Measurements from ENCODE around the gene MAP1LC3A. TPM values are rescaled to one million over a fixed set of nuclear protein-coding genes. Genes with fewer than 3 reads are reported as not detected.
A peak's percentile ranks its signal among the peaks of the same experiment; 100 is the strongest.

MAP1LC3A gene
- total RNA-seq, 2 experiments from 2014 or later = 1.6 to 1.7 TPM

DNA sequence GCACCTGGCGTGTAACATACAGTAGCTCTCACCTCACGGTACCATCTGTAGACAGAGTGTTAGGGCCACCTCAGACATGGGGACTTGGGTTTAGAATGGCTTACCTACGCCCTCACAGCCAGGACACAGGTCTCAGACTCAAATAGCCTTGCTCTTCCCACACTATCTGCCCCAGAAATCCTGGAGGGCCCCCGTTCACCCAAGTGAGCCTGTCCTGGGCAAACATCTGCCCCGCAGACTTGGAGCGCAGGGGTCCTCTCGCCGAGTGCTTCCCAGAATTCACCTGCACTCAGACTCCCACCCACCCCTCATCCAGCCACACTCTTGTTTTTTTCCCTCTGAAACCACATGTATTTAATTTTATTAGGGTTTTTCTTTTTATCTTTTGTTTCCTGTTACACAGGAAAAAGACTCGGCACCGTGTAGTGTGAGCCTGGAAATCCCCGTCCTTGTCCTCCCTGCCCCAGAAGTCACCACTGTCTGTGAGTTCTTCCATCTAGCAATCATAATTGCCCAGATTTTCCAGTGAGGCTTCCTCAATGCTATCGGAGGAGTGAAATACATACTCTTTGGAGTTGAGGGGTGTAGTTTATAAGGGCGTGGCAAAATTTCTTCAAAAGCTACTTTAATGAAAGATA is 17.1 kb upstream of the MAP1LC3A start:
- Mint-ChIP-seq H3K4me3 (no peak overlapping the region), H3K27me3 (ENCODE audit: low read depth) (no peaks in the 10 kb centered on the region), H3K9me3 (no peaks in the 10 kb centered on the region), H3K4me1 (ENCODE audit: low read depth) (peaks cover 22% of the 10 kb centered on the region), H3K27ac (peak overlapping the region; percentile 73), H3K36me3 (ENCODE audit: low read depth) (peaks cover 14% of the 10 kb centered on the region)
- DNase-seq = peak; percentile 46
- CTCF ChIA-PET = interaction anchor here (0.5 to 1.1 kb wide), 3 partner anchors 228 to 1387 kb away, joined by 3 to 6 read pairs (median 3); no protein-coding TSS in a partner anchor
- intact Hi-C loops (cut with micrococcal nuclease) = loop anchor here (5.0 kb wide), 1 partner anchor 281 kb away; no protein-coding TSS in a partner anchor

DNA sequence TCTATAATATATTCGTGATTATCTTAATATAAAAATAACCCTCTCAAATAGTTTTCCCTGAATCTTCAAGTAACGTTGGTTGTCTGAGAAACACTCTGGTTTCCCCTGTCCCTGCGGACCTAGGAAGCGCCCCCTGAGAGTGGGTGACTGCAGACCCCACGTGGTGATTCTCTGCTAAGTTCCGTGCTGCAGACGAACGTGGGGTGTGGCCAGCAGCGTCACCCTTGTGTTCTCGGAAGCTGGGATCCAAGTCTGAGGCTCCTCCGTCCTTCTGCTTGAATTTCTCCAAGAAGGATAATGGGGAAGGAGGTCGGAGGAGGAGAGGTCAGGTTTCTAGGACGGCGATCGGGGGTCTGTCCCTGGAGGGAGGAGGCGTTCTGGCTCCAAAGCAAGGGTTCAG is 16.6 kb upstream of the MAP1LC3A start:
- peaks cover 22% of the 10 kb centered on the region for H3K4me1 Mint-ChIP-seq (ENCODE audit: low read depth)
- peak overlapping the region; percentile 73 for H3K27ac Mint-ChIP-seq
- CTCF ChIA-PET = interaction anchor here (0.6 kb wide), 1 partner anchor 139 kb away, joined by 5 read pairs; no protein-coding TSS in a partner anchor
- H3K27me3 Mint-ChIP-seq (ENCODE audit: low read depth) = no peaks in the 10 kb centered on the region
- H3K36me3 Mint-ChIP-seq (ENCODE audit: low read depth) = peaks cover 13% of the 10 kb centered on the region
- intact Hi-C loops (cut with micrococcal nuclease) = loop anchor here (5.0 kb wide), 1 partner anchor 280 kb away; no protein-coding TSS in a partner anchor
- no peak for DNase-seq
- no peak overlapping the region for H3K4me3 Mint-ChIP-seq
- H3K9me3 Mint-ChIP-seq = no peaks in the 10 kb centered on the region

DNA sequence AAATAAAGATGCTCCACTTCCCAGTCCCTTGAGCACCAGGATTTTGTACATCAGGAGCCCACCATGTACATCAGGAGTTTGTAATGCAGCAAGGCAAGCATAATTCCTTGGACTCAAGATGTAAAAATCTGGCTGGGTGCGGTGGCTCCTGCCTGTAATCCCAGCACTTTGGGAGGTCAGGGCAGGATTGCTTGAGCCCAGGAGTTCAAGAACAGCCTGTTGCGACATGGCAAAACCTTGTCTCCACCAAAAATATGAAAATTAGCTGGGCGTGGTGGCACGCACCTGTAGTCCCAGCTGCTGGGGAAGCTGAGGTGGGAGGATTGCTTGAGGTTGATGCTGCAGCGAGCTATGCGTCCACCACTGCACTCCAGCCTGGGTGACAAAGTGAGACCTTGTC is 16.1 kb upstream of the MAP1LC3A start:
- H3K27ac Mint-ChIP-seq = no peak overlapping the region
- intact Hi-C loops (cut with micrococcal nuclease) = loop anchor here (5.0 kb wide), 1 partner anchor 280 kb away; no protein-coding TSS in a partner anchor
- no peak overlapping the region for H3K4me3 Mint-ChIP-seq
- CTCF ChIA-PET = interaction anchor here (0.6 to 0.9 kb wide), 2 partner anchors 140 to 163 kb away, joined by 3 to 5 read pairs; no protein-coding TSS in a partner anchor
- H3K36me3 Mint-ChIP-seq (ENCODE audit: low read depth) = peaks cover 11% of the 10 kb centered on the region
- no peaks in the 10 kb centered on the region for H3K27me3 Mint-ChIP-seq (ENCODE audit: low read depth)
- DNase-seq = no peak
- peaks cover 22% of the 10 kb centered on the region for H3K4me1 Mint-ChIP-seq (ENCODE audit: low read depth)
- no peaks in the 10 kb centered on the region for H3K9me3 Mint-ChIP-seq

DNA sequence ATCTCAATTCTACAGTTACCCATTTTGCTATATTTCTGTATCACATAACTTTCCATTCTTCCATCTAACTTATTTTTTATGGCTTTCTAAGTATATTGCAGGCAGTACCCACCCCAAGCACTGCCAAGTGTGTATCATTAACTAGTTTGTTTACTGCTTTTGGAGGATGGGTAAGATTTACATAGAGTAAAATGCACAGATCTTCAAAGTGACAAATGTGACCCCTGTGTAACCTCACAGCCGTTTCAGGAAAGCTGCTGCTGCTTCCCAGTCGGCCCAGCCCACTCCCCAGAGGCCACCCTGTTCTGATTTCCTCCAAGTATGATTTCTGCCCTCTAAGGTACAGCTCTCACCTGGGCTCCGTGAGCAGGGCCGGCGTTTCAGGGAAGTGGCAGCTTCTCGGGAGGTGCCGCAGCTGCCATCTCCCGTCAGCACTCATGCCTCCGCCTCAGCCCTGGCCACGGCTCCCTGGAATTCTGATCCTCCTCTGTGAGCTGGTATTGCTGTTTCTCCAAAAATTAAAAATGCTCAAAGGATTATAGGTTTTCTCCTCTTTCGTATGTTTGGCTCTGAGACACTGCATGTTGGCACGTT is 15.0 kb upstream of the MAP1LC3A start:
- intact Hi-C loops (cut with micrococcal nuclease) = loop anchor here (2.0 to 5.0 kb wide), 2 partner anchors 15 to 279 kb away; partner anchors contain the start of gene MAP1LC3A
- no peak overlapping the region for H3K27ac Mint-ChIP-seq
- CTCF ChIA-PET = interaction anchor here (0.6 to 1.4 kb wide), 4 partner anchors 18 to 162 kb away, joined by 3 to 4 read pairs (median 3); no protein-coding TSS in a partner anchor

DNA sequence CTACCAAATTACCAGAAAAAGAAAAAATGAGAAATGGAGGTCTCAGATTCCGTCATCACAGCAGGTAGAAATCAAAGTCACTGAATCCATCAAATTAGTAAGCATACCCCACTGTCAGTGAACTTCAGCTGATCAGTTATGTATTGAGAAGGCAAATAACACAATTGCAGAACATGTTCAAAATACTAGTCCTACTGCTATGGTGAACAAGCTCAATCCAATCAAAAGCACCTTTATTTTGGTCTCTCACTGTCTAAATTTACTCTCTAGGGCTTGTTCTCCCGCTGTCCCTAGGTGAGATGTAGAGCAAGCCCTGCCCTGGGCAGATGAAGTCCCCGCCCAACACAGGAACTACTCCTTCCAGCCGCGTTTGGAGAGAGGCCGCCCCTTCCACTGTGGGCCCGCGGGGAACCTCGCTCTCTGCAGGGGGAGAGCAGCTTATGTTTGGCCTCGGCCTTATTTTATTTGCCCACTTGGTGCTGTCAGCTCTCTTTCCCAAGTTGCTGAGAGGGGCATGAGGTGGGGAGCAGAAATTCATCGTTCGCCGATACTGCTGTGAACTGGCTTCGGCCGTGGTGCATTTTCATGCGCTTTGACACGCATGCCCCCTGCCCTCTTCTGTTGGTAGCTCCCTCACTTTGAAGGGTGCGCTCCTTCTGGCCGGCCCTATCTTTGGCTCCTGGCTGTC is 14.3 kb upstream of the MAP1LC3A start:
- intact Hi-C loops (cut with micrococcal nuclease) = loop anchor here (2.0 to 5.0 kb wide), 2 partner anchors 15 to 278 kb away; partner anchors contain the start of gene MAP1LC3A
- CTCF ChIA-PET = interaction anchor here (0.6 to 1.4 kb wide), 7 partner anchors 14 to 225 kb away, joined by 3 to 5 read pairs (median 3); partner anchors contain the start of gene DYNLRB1
- peak; percentile 51 for DNase-seq
- H3K9me3 Mint-ChIP-seq = no peaks in the 10 kb centered on the region
- H3K4me3 Mint-ChIP-seq = peak overlapping the region; percentile 41
- peaks cover 22% of the 10 kb centered on the region for H3K4me1 Mint-ChIP-seq (ENCODE audit: low read depth)
- H3K27me3 Mint-ChIP-seq (ENCODE audit: low read depth) = no peaks in the 10 kb centered on the region
- H3K27ac Mint-ChIP-seq = no peak overlapping the region
- H3K36me3 Mint-ChIP-seq (ENCODE audit: low read depth) = peaks cover 11% of the 10 kb centered on the region

More for the DNA sequence above, 15.0 kb upstream of the MAP1LC3A start:
- no peak overlapping the region for H3K4me3 Mint-ChIP-seq
- no peak for DNase-seq
- H3K36me3 Mint-ChIP-seq (ENCODE audit: low read depth) = peaks cover 11% of the 10 kb centered on the region
- no peaks in the 10 kb centered on the region for H3K9me3 Mint-ChIP-seq
- H3K27me3 Mint-ChIP-seq (ENCODE audit: low read depth) = no peaks in the 10 kb centered on the region
- H3K4me1 Mint-ChIP-seq (ENCODE audit: low read depth) = peaks cover 22% of the 10 kb centered on the region

DNA sequence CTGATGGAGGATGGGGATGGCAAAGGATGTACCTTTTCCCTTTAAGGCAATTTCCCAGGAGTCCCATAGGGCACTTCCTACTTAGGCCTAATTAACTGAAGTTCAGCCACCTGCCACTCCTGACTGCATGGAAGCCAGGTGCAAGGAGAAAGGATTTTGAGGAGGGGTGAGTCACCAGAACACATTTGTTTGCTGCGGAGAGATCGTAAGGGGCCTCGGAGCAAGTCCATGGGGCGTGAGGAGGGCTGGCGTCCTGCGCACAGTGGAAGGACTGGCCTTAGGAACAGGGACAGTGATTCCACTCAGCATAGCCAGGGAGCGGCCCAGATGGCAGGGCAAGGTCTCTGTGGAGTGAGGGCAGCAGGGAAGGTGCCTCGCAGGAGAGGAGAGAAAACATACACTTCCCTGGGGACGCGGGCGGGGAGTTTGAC is 11.8 kb upstream of the MAP1LC3A start:
- Mint-ChIP-seq H3K27me3 (ENCODE audit: low read depth) (no peaks in the 10 kb centered on the region), H3K4me1 (ENCODE audit: low read depth) (peaks cover 15% of the 10 kb centered on the region), H3K9me3 (no peaks in the 10 kb centered on the region), H3K27ac (peak overlapping the region; percentile 8), H3K4me3 (no peak overlapping the region), H3K36me3 (ENCODE audit: low read depth) (no peaks in the 10 kb centered on the region)
- DNase-seq = no peak
- CTCF ChIA-PET = no interaction called here
- intact Hi-C loops (cut with micrococcal nuclease) = no loop called here

DNA sequence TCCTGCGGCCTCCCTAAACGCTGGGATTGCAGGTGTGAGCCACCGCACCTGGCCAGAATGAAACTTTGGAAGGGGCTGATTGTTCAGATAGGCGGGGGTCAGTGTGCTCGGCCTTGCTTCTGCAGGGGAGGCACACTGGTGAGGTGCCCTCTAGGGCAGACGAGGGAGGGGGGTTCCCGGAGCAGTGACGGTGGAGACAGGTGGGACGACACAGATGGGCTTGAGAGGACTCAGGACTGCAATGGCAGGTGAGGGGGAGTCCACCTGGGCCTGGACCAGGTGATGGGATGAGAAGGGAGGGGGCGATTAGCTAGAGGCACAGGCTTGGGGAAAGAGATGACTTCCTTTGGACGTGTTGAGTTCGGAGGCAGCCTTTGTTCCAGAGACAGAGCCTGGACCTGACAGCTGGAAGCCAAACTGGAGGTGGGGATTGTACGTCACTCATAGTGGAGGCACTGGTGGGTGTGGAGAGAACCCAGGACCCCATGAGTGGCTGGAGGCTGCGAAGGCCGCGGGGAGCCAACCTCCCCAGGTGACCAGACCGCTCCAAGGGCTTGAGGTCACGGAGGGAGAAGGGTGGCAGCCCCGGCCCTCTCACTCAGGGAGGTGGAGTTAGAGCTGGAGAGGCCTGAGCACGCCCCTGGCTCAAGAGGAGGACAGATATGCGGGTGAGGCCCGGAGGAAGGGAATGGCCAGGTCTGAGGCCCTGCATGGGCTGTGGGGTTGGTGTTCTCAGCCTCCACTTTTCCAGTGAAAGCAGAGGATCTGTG is 10.5 kb upstream of the MAP1LC3A start:
- CTCF ChIA-PET = interaction anchor here (0.6 to 1.1 kb wide), 3 partner anchors 9 to 235 kb away, joined by 3 to 4 read pairs (median 3); no protein-coding TSS in a partner anchor
- Mint-ChIP-seq H3K4me1 (ENCODE audit: low read depth) (peaks cover 14% of the 10 kb centered on the region), H3K36me3 (ENCODE audit: low read depth) (no peaks in the 10 kb centered on the region), H3K27me3 (ENCODE audit: low read depth) (no peaks in the 10 kb centered on the region), H3K4me3 (no peak overlapping the region), H3K27ac (no peak overlapping the region), H3K9me3 (no peaks in the 10 kb centered on the region)
- no peak for DNase-seq
- intact Hi-C loops (cut with micrococcal nuclease) = no loop called here

DNA sequence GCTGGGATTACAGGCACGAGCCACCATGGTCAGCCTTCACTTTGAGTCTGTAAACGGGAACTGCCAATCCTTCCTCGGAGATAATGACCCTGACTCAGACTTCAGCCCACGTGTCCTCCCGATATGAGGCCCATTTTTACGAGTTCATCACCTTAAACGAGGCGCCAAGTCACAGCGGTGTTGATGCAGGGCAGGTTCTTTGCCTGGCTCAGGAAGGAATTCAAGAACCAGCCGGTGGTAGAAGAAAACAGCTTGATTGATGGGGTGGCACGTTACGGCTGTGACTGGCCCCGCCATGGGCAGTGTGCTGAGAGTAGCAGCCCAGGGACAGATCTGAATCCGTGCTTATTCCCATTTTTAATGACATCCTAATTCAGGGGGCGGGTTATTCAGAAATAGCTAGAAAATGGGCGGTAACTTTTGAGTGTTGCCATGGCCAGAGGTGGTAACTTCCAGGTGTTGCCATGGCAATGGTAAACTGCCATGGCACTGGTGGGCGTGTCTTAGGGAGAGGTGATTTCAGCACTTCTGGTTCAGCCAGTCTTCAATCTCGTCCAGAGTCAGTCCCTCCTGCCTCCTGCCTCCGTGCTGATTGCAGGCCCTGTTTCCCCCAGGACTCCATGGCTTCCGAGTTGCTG is 9.1 kb upstream of the MAP1LC3A start:
- CTCF ChIA-PET = interaction anchor here (1.1 kb wide), 1 partner anchor 11 kb away, joined by 4 read pairs; no protein-coding TSS in a partner anchor
- Mint-ChIP-seq H3K4me1 (ENCODE audit: low read depth) (peaks cover 6% of the 10 kb centered on the region), H3K9me3 (no peaks in the 10 kb centered on the region), H3K4me3 (no peak overlapping the region), H3K27ac (no peak overlapping the region), H3K27me3 (ENCODE audit: low read depth) (no peaks in the 10 kb centered on the region), H3K36me3 (ENCODE audit: low read depth) (no peaks in the 10 kb centered on the region)
- DNase-seq = no peak
- intact Hi-C loops (cut with micrococcal nuclease) = no loop called here

DNA sequence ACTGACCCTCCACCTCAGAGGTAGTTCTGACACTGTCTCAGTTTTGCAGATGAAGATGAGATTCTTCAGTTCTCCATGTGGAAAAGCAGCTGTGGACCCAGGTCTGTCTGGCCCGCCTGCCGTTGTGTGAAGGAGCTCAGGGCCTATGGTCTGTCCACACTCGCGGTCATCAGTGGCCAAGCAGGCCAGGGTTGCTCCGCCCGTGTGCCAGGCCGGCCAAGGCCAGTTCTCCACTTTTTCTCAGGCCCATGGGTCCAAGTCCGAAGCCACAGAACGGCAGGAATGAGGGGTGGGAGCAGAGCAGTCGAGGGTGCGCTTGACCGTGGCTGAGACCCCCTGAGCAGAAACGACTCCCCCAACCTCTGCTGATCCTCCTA is 8.6 kb upstream of the MAP1LC3A start:
- no peak overlapping the region for H3K4me3 Mint-ChIP-seq
- intact Hi-C loops (cut with micrococcal nuclease) = no loop called here
- CTCF ChIA-PET = no interaction called here

DNA sequence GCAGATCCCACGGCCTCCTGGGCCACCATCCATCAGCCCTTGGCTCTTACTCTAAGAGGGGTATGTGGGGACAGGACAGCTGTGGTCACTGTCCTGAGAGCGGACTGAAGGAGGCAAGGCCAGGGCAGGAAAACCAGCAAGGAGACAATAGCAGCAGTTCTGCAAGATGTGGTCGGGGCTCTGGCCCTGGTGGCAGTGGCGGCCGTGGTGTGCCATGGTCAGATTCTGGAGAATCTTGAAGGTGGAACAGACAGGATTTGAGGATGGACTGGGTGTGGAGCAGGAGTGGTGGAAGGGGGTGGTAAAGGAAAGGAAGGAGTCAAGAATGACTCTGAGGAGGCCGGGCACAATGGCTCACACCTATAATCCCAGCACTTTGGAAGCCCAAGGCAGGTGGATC is 5.9 kb upstream of the MAP1LC3A start:
- intact Hi-C loops (cut with micrococcal nuclease) = no loop called here
- no peak overlapping the region for H3K27ac Mint-ChIP-seq
- no peak overlapping the region for H3K4me3 Mint-ChIP-seq
- H3K9me3 Mint-ChIP-seq = no peaks in the 10 kb centered on the region
- no peaks in the 10 kb centered on the region for H3K27me3 Mint-ChIP-seq (ENCODE audit: low read depth)
- no peaks in the 10 kb centered on the region for H3K36me3 Mint-ChIP-seq (ENCODE audit: low read depth)
- no peak for DNase-seq
- CTCF ChIA-PET = interaction anchor here (1.0 kb wide), 1 partner anchor 13 kb away, joined by 3 read pairs; no protein-coding TSS in a partner anchor
- peaks cover 4% of the 10 kb centered on the region for H3K4me1 Mint-ChIP-seq (ENCODE audit: low read depth)

More for the DNA sequence above, 8.6 kb upstream of the MAP1LC3A start:
- H3K4me1 Mint-ChIP-seq (ENCODE audit: low read depth) = peaks cover 2% of the 10 kb centered on the region
- no peak for DNase-seq
- no peaks in the 10 kb centered on the region for H3K27me3 Mint-ChIP-seq (ENCODE audit: low read depth)
- no peak overlapping the region for H3K27ac Mint-ChIP-seq
- no peaks in the 10 kb centered on the region for H3K9me3 Mint-ChIP-seq
- H3K36me3 Mint-ChIP-seq (ENCODE audit: low read depth) = no peaks in the 10 kb centered on the region

DNA sequence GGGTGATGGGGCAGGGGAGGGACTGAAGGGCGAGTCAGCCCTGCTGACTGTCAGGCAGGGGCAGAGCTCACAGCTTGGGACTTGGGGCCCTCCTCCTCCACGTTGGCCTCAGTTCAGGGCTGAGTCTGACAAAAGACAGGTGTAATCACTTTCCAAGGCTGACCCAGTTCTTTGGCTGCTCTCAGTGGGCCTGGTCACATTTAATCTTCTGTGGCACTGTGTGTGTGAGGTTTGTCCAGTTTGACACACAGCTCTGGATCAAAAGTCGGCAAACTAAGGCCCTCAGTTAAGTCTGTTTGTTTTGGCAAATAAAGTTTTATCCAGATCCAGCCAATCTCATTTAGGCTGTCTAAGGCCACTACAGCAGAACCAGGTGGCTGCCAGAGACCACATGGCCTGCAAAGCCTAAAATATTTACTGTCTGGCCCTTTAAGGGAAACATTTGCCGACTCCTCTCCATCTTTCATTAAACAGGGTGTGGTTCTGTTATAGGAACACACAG is 5.1 kb upstream of the MAP1LC3A start:
- CTCF ChIA-PET = interaction anchor here (1.0 kb wide), 1 partner anchor 13 kb away, joined by 3 read pairs; no protein-coding TSS in a partner anchor
- DNase-seq = no peak

More for the DNA sequence above, 5.1 kb upstream of the MAP1LC3A start:
- intact Hi-C loops (cut with micrococcal nuclease) = no loop called here
- Mint-ChIP-seq H3K27me3 (ENCODE audit: low read depth) (no peaks in the 10 kb centered on the region), H3K9me3 (no peaks in the 10 kb centered on the region), H3K36me3 (ENCODE audit: low read depth) (peaks cover 5% of the 10 kb centered on the region), H3K27ac (no peak overlapping the region), H3K4me3 (no peak overlapping the region), H3K4me1 (ENCODE audit: low read depth) (peaks cover 11% of the 10 kb centered on the region)

Measured in activated naive CD4-positive, alpha-beta T cell treated with anti-CD3 and anti-CD28 coated beads for 36 hours (primary cell).